ENCODE measurements around the gene HTR6.

Gene HTR6

GRCh38 chr1:19657511-19657910 is 7.2 kb upstream of the HTR6 start:
- no peak for DNase-seq

DNA sequence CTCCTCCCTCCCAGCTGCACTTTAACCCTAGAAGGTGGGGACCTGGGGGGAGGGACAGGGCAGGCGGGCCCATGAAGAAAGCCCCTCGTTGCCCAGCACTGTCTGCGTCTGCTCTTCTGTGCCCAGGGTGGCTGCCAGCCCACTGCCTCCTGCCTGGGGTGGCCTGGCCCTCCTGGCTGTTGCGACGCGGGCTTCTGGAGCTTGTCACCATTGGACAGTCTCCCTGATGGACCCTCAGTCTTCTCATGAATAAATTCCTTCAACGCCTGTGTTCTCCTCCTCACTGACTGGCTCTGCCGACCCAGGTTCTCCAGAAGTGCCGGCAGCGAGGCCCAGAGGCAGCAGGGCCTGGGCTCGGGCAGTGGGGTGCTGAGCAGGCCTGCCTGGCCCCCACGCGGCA is 6.5 kb upstream of the HTR6 start:
- DNase-seq = no peak

GRCh38 chr1:19661721-19662228 is 2.9 kb upstream of the HTR6 start:
- DNase-seq = no peak

DNA sequence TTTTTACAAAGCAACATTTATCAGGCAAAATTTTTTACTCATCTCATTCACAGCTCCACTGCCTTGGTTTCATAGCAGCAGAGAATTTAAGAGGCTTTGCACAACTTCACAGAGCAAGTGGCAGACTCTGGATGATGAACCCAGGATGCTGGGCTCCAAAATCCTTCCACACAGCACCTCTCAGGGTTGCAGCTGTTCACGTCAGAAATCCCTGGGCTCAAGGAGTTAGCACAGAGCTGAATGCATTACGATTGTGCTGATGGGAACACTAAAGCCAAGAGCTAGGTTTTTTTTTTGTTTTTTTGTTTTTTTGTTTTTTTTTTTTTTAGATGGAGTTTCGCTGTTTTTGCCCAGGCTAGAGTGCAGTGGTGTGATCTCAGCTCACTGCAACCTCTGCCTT is 2.4 kb upstream of the HTR6 start:
- no peak for DNase-seq

DNA sequence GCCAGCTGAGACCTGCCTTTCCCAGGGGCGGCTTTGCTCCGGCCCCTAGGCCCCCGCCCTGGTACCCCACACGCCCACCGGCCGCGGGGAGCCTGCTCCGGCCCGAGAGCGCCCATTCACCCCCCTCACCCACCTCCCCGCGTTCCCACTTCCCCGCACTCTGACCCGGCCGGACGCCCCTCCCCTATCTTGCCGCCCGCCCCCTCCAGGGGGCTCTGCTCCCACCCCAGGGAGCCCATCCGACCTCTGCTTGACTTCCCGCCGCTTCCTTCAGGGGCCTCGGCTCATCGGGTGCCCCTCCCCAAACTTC is 466 bp downstream of the HTR6 start:
- DNase-seq = no peak

GRCh38 chr1:19665496-19666465 is 1.1 kb downstream of the HTR6 start:
- no peak for DNase-seq

GRCh38 chr1:19668888-19669287 is 4.2 kb downstream of the HTR6 start:
- no peak for DNase-seq

DNA sequence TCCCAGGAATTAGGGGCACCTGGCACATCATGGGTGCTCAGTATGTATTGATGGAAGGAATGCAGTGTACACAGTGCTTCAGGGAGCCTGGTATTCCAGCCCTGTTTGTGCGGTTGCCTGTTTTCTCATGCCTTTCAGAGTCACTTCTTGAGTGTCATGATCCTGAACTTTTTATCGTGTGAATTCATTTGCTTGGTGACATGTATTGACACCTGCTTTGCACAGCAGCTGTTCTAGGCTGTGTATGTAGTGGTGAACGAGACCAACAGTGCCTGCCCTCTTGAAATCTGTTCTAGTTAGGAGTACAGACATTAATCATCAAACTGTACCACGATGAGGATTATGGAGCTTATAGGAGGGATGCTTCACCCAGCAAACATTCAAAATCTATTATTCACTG is 6.1 kb downstream of the HTR6 start:
- no peak for DNase-seq

- DNase-seq = no peak
Measured at GRCh38 chr1:19672237-19672636, 7.6 kb downstream of the HTR6 start.

- no peak for DNase-seq
Measured at GRCh38 chr1:19675797-19676196, 11.1 kb downstream of the HTR6 start.

- DNase-seq = no peak
Measured at GRCh38 chr1:19676438-19676922, 11.8 kb downstream of the HTR6 start.

DNA sequence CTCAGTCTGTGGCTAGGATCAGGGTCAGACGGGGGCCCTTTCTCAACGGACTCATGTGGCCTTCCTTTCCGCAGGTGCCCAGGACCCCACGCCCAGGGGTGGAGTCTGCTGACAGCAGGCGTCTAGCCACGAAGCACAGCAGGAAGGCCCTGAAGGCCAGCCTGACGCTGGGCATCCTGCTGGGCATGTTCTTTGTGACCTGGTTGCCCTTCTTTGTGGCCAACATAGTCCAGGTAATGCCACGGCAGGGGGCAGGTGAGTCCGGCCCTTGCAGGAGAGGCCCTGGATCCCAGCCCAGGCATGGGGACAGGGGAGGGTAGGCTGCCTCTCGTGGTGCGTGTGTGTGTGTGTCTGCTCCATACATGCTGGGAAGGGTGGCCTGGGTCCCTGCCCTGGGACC is 13.8 kb downstream of the HTR6 start:
- DNase-seq = no peak

DNA sequence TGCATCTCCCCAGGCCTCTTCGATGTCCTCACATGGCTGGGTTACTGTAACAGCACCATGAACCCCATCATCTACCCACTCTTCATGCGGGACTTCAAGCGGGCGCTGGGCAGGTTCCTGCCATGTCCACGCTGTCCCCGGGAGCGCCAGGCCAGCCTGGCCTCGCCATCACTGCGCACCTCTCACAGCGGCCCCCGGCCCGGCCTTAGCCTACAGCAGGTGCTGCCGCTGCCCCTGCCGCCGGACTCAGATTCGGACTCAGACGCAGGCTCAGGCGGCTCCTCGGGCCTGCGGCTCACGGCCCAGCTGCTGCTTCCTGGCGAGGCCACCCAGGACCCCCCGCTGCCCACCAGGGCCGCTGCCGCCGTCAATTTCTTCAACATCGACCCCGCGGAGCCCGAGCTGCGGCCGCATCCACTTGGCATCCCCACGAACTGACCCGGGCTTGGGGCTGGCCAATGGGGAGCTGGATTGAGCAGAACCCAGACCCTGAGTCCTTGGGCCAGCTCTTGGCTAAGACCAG is 14.3 kb downstream of the HTR6 start:
- DNase-seq = no peak

GRCh38 chr1:19679691-19680090 is 15.0 kb downstream of the HTR6 start:
- no peak for DNase-seq

- no peak for DNase-seq
Measured at GRCh38 chr1:19680644-19681043, 16.0 kb downstream of the HTR6 start.

GRCh38 chr1:19682257-19682656 is 17.6 kb downstream of the HTR6 start:
- no peak for DNase-seq

GRCh38 chr1:19682901-19683300 is 18.2 kb downstream of the HTR6 start:
- no peak for DNase-seq

DNA sequence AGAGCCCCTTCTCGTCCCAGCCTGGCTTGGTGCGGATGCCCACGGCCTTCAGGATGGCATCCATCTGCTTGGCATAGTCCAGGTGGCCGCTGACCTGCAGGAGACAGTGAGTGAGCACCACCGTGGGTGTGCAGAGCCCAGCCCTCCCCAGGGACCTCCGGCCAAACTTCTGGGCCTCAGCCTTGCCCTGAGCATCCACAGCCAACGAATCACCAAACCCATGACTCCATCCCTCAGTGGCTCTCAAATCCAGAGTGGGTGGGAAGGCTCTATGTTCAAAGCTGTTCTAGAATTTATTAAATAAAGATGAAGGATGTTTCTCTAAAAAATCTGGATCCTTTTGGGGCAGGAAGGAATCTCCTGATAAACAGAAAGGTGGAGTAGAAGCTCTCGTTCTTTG is 18.7 kb downstream of the HTR6 start:
- no peak for DNase-seq

DNA sequence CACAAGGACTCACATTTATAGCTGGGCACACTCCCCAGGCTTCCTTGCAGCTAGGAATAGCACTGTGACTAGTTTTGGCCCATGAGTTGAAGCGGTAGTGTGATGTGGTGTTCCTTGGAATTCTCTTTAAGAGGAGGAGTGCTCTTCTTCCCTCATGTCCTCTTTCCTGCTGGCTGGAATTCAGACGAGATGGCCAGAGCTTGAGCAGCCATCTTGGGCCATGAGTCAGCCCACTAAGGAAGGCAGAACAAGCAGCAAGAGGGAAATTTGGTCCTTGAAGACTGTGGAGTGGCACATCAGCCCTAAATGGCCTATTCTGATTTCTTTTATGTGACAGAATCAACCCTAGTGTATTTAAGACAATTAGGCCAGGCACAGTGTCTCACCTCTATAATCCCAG is 20.0 kb downstream of the HTR6 start:
- no peak for DNase-seq

DNA sequence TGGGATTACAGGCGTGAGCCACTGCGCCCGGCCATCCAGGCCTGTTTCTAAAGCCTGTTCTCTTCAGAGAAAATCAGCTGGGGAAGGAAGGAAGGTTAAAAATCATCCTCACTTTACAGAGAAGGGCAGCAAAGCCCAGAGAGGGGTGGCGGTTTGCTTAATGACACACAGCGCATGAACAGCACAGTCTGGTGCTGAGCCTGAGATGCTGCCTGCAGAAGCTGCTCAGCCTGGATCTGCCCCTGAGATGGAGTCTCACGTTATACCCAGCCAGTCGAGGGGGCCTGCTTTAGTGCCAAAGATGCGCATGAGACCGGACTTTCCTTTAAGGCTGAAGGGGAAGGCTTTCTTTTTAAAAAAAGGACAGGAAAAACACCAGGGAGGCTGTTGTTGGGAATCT is 21.3 kb downstream of the HTR6 start:
- DNase-seq = no peak

- no peak for DNase-seq
Measured at GRCh38 chr1:19687414-19687813, 22.7 kb downstream of the HTR6 start.

DNA sequence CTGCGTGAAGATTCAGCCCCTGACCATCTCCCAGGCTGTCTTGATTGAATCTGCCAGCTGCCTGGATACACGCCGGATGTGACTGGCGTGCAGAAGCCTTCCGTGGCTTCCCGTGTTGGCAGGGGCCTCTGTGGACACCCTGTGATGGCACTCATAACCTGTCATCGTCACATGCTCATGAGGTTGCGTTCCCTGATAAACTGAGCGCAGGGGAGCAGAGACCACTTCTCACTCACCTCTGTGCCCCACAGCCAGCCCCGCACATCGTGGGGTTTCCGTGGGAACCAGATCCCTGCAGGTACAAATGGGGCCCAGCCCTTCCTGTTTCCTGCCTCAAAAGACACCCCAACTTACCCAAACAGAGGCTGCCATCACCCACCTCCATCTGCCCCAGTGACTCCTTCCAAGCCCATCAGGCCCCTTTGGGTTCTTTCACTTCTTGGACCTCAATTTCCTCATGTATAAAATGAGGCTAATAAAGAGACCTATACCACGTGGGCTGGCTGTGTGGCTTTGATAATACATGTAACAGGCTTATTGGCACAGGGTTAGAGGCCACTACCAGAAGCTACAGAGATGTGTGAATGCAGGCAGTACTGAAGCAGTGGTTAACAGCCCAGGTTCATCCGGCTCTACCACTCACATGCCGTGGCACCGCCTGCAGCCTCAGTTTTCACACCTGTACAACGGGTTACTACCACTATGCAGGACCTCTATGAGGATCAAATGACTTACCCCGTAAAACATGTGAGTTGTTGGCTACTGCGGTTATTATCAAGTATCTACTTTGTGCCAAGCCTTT is 23.6 kb downstream of the HTR6 start:
- no peak for DNase-seq

DNA sequence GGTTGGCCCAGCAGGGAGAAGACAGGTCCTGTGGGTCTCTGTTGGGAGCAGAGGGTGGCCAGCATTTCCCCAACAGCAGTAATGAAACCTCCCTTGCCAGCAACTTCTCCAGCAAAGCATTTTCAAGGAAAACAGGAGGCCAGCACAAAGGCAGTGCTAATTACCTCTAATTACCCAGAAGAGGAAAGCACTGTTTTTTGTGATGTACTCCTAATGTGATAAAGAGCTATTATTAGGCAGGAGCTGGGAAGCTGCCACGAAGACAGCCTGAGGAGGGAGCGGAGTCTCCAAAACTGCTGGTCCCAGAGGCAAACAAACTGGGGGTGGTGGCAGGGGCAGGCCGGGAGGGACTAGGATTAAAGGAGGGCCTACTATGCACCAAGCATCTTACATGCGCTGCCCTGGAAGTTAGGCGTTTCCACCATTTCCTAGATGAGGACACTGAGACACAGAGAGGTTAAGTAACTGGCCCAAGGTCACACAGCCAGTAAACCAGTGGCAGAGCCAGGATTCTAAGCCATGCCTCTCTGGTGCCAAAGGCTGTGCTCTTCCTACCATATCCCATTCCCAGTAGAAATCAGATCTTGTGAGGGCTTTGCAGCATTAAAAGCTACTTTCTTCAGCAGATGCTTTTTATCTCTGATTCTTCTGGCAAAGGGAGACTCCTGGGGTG is 24.5 kb downstream of the HTR6 start:
- DNase-seq = no peak

Measured in NCI-H2227 treated with DMSO at 0.1 percent for 48 hours (cell line).